Activated CD4-positive, alpha-beta memory T cell treated with anti-CD3 and anti-CD28 coated beads for 36 hours (primary cell): Measurements from ENCODE around the gene CADM2. TPM values are rescaled to one million over a fixed set of nuclear protein-coding genes. Genes with fewer than 3 reads are reported as not detected.

ENCODE experiments used
- CTCF ChIA-PET: fragments of 350-600 bp; sonication (Branson Sonifier 250); formaldehyde crosslinking; loops from one replicate; lab custom pipeline; 2021; ENCODE audit warnings: antibody characterized with exemption, inconsistent platforms; lab: Charles Lee
- POLR2A ChIA-PET: fragments of 350-600 bp; sonication (Branson Sonifier 250); formaldehyde crosslinking; loops from one replicate; lab custom pipeline; 2021; ENCODE audit warnings: antibody characterized with exemption; lab: Charles Lee
- DNase-seq: peaks from one replicate; pipeline ENCODE4 v3.0.0-alpha.2; 2020
- H3K27ac Mint-ChIP-seq: one replicate; pipeline ENCODE4 v1.8.0; 2021; ENCODE audit warnings: mixed read lengths
- H3K27me3 Mint-ChIP-seq: one replicate; pipeline ENCODE4 v1.8.0; 2021; ENCODE audit warnings: mixed read lengths
- H3K36me3 Mint-ChIP-seq: one replicate; pipeline ENCODE4 v1.8.0; 2021; ENCODE audit warnings: mixed read lengths
- H3K4me1 Mint-ChIP-seq: one replicate; pipeline ENCODE4 v1.8.0; 2021; ENCODE audit warnings: low read depth, mixed read lengths
- H3K4me3 Mint-ChIP-seq: one replicate; pipeline ENCODE4 v1.8.0; 2021; ENCODE audit warnings: mild to moderate bottlenecking, mixed read lengths
- H3K9me3 Mint-ChIP-seq: one replicate; pipeline ENCODE4 v1.8.0; 2021; ENCODE audit warnings: mixed read lengths
- intact Hi-C: fragments of 100-400 bp; cut with micrococcal nuclease; formaldehyde crosslinking; loops from one replicate; pipeline ENCODE4 v1.15.1; 2023
- total RNA-seq, 2 experiments: library from RNA; stranded (reverse); gene quantifications; one replicate each; pipeline ENCODE4 v1.2.3, GENCODE V29; 2021

Gene CADM2
- total RNA-seq, 2 experiments from 2014 or later = not detected

DNA sequence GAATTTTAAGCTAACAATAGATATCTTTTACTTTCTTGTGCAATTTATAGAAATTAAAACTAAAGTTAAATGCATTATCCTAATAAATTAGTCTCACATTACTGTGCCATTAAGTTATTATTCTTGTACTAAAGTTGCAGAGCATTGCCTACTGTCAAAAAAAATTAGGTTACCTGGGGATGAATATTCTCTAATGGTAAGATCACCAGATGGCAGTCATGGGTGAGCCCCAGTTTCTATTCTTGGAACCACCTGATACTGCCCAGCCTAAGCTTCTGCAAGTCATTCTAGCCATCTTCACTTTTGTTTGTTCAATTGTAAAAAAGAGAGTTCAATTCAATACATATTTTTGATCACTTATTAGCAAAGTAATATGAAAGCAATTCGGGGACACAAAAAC lies 213.2 kb downstream of the CADM2 start:
- CTCF ChIA-PET = no interaction called here
- Mint-ChIP-seq H3K27ac (no peak overlapping the region), H3K27me3 (no peaks in the 10 kb centered on the region), H3K4me1 (no peaks in the 10 kb centered on the region), H3K4me3 (no peak overlapping the region), H3K9me3 (peaks cover 14% of the 10 kb centered on the region), H3K36me3 (no peaks in the 10 kb centered on the region)
- DNase-seq = no peak
- POLR2A ChIA-PET = no interaction called here
- intact Hi-C loops = no loop called here

DNA sequence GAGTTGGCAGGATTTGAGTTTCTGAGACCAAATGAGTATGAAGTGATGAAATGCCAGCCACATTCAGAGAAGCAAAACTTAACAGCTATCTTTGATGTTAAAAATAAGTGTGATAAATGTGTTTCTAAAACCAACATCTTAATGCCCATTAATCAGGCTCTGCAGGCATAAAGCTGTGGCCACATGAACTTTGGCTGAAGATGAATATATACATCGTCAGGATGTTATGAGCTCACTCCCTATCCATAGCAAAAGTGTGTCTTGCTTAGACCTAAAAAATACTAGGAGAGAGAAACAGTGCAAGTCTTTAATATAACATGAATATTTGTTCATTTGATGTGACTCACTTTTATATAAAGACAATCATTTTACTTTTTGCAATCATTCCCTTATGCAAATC lies 218.0 kb downstream of the CADM2 start:
- peaks cover 15% of the 10 kb centered on the region for H3K9me3 Mint-ChIP-seq
- POLR2A ChIA-PET = no interaction called here
- intact Hi-C loops = no loop called here

DNA sequence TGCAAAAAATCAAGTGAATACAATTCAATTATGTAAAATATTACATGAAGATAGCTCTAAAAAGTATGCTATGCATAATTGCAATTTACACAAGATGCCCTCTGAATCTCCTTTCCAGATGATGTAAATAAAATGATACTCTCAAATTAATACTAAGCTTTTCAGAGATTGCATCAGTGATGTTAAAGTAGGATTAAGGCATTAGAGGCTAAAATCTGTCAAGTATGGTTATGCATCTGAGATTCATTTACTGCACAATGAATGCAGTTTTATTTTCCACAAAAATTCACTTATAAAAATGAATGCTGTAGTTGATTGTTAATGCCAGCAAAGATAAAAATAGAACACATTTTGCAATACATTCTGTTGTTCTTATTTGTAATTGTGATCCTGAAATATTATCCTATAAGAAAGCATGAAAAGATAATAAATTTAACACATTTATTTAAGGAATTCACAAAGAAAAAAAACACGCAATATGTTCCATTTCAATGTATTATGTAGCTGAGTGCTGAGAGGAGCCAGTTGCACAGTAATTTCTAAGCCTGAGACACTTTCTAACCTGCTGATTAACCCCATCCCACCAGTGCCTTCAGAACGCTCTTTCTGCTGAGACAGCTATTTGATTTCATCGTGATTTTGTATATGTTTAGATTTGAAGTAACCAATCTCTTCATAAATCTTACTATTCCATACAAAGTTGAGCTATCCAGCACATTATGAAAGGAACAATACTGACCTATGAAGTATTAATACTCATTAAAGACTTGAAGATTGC lies 224.4 kb downstream of the CADM2 start:
- POLR2A ChIA-PET = no interaction called here
- Mint-ChIP-seq H3K36me3 (no peaks in the 10 kb centered on the region), H3K27ac (no peak overlapping the region), H3K9me3 (peaks cover 4% of the 10 kb centered on the region), H3K4me3 (no peak overlapping the region), H3K27me3 (no peaks in the 10 kb centered on the region), H3K4me1 (no peaks in the 10 kb centered on the region)
- intact Hi-C loops = no loop called here
- no peak for DNase-seq
- CTCF ChIA-PET = no interaction called here

More for the DNA sequence above, 218.0 kb downstream of the CADM2 start:
- CTCF ChIA-PET = no interaction called here
- Mint-ChIP-seq H3K27ac (no peak overlapping the region), H3K36me3 (no peaks in the 10 kb centered on the region), H3K4me1 (no peaks in the 10 kb centered on the region), H3K4me3 (no peak overlapping the region), H3K27me3 (no peaks in the 10 kb centered on the region)
- DNase-seq = no peak

DNA sequence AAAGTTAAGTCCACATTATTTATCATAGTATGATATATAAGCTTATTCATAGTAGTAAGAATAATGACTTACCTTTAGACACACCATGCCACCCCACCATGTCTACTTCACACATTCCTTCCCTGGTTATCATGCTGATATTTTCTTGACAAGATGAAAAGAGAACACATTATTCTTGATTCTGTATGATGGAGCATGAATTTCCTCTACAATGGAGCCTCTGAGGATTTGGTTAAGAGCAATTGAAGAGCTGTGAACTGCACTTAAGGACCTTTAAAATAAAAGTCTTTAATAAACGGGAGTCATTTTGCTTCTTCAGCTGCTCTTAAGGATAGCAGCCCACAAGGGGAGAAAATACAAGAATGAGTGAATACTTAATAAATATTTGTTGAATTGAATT lies 226.7 kb downstream of the CADM2 start:
- POLR2A ChIA-PET = no interaction called here
- Mint-ChIP-seq H3K27me3 (no peaks in the 10 kb centered on the region), H3K36me3 (no peaks in the 10 kb centered on the region), H3K4me1 (no peaks in the 10 kb centered on the region), H3K27ac (no peak overlapping the region), H3K4me3 (no peak overlapping the region), H3K9me3 (peaks cover 2% of the 10 kb centered on the region)
- intact Hi-C loops = no loop called here
- DNase-seq = no peak
- CTCF ChIA-PET = no interaction called here

DNA sequence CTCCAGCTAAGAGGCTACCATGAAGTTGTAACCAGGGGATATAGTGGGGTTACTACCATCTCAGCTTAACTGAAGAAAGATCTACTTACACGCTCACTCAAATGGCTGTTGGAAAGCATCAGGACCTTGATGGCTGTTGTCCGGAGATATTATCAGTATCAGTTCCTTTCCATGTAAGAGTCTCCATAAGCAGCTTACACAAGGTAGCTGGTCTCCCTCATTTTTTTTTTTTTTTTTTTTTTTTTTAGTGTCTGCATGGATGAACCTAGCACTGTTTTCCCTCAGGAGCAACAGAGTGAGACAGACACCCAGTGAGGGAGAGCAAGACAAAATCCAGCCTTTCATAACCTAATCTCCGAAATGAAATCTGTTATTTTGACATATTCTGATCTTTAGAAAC lies 230.9 kb downstream of the CADM2 start:
- Mint-ChIP-seq H3K36me3 (no peaks in the 10 kb centered on the region), H3K9me3 (peaks cover 9% of the 10 kb centered on the region), H3K4me1 (no peaks in the 10 kb centered on the region), H3K27ac (no peak overlapping the region), H3K4me3 (no peak overlapping the region), H3K27me3 (no peaks in the 10 kb centered on the region)
- no peak for DNase-seq
- ChIA-PET CTCF (no interaction called here), POLR2A (no interaction called here)
- intact Hi-C loops = no loop called here

DNA sequence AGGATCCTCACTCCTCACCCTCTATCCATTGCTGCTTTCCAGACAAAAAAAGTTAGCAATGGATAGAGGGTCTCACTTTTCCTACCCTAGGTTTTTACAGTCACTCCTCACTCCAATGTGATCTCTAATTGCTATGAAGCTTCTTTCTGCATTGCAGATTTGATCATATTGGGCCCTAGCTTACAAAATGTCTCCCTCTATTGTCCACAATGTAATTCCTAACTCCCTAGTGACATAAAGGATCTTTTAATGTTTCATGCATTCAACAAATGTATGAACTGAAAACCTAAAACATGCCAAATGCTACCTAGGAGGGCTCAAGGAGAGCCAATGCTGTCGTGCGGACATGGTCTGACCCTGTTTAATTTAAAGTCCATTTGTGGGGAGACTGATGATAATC lies 234.8 kb downstream of the CADM2 start:
- Mint-ChIP-seq H3K9me3 (peaks cover 9% of the 10 kb centered on the region), H3K36me3 (no peaks in the 10 kb centered on the region), H3K4me3 (no peak overlapping the region), H3K27me3 (no peaks in the 10 kb centered on the region), H3K27ac (no peak overlapping the region), H3K4me1 (no peaks in the 10 kb centered on the region)
- no peak for DNase-seq
- ChIA-PET POLR2A (no interaction called here), CTCF (no interaction called here)
- intact Hi-C loops = no loop called here

DNA sequence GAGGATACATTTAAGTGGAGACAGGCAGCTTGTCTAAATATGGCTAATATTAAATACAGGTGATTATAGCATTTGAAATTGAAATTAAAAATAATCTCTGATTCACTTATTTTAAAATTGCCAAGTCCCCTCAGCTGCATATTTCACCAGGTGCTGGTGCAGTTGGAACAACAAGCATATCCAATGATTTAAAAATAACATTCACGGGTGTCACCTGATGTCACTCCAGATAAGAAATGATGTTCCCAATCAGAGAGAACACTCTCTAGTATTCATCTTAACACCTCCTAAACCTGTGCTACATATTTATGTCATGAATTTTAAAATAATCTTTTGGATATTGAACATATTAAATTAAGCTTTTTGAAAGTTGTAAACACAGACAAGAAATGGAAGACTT lies 249.9 kb downstream of the CADM2 start:
- Mint-ChIP-seq H3K27me3 (no peaks in the 10 kb centered on the region), H3K9me3 (peaks cover 15% of the 10 kb centered on the region), H3K36me3 (no peaks in the 10 kb centered on the region), H3K4me1 (no peaks in the 10 kb centered on the region), H3K4me3 (no peak overlapping the region), H3K27ac (no peak overlapping the region)
- POLR2A ChIA-PET = no interaction called here
- no peak for DNase-seq
- CTCF ChIA-PET = no interaction called here
- intact Hi-C loops = no loop called here

DNA sequence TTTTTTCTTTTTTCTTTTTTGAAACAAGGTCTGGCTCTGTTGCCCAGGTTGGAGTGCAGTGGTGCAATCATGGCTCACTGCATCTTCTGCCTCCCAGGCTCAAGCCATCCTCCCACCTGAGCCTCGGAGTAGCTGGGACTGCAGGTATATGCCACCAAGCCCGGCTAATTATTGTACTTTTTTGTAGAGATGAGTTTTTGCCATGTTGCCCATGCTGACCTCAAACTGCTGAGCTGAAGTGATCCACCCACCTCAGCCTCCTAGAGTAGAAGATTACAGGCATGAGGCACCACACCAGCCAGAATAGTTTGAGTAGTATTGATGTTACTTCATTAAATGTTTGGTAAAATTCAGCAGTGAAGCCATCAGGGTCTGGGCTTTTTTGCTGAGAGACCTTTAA lies 251.8 kb downstream of the CADM2 start:
- no peak for DNase-seq
- no peaks in the 10 kb centered on the region for H3K4me1 Mint-ChIP-seq
- no peak overlapping the region for H3K4me3 Mint-ChIP-seq
- CTCF ChIA-PET = no interaction called here
- no peaks in the 10 kb centered on the region for H3K27me3 Mint-ChIP-seq
- no peaks in the 10 kb centered on the region for H3K36me3 Mint-ChIP-seq
- no peak overlapping the region for H3K27ac Mint-ChIP-seq
- intact Hi-C loops = no loop called here
- POLR2A ChIA-PET = no interaction called here
- peaks cover 21% of the 10 kb centered on the region for H3K9me3 Mint-ChIP-seq

DNA sequence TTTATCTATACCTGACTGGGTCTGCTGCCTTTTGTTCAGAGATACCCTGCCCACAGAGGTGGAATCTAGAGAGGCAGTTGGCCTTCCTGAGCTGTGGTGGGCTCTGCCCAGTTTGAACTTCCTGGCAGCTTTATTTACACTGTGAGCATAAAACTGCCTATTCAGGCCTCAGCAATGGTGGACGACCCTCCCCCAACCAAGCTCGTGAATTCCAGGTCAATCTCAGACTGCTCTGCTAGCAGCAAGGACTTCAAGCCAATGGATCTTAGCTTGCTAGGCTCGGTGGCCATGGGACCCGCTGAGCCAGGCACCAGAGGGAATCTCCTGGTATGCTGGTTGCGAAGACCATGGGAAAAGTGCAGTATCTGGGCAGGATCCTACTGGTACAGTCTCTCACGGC lies 270.2 kb downstream of the CADM2 start:
- H3K27me3 Mint-ChIP-seq = no peaks in the 10 kb centered on the region
- no peak for DNase-seq
- no peak overlapping the region for H3K27ac Mint-ChIP-seq
- POLR2A ChIA-PET = no interaction called here
- CTCF ChIA-PET = no interaction called here
- no peaks in the 10 kb centered on the region for H3K4me1 Mint-ChIP-seq
- peaks cover 39% of the 10 kb centered on the region for H3K9me3 Mint-ChIP-seq
- no peaks in the 10 kb centered on the region for H3K36me3 Mint-ChIP-seq
- intact Hi-C loops = no loop called here
- H3K4me3 Mint-ChIP-seq = no peak overlapping the region

DNA sequence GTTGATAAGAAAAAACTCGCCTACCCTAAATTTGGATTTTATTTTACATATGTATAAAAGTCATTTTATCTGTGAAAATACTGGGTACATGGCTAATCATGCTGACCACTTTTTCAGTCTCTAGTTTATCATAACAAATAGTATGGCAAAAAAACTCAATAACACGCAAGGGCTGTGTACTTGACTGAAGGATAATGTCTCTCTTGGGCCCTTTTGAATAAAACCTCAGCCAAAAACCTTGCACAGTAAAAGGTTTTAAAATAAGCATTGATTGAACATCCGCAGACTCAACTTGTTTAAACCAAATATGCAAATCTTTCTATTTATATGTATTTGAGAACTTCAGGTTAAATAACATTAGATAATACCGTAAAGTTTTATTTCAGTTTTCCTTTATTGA lies 285.3 kb downstream of the CADM2 start:
- ChIA-PET CTCF (no interaction called here), POLR2A (no interaction called here)
- Mint-ChIP-seq H3K36me3 (no peaks in the 10 kb centered on the region), H3K27ac (no peak overlapping the region), H3K4me3 (no peak overlapping the region), H3K27me3 (no peaks in the 10 kb centered on the region), H3K4me1 (no peaks in the 10 kb centered on the region), H3K9me3 (peaks cover 3% of the 10 kb centered on the region)
- intact Hi-C loops = no loop called here
- no peak for DNase-seq

DNA sequence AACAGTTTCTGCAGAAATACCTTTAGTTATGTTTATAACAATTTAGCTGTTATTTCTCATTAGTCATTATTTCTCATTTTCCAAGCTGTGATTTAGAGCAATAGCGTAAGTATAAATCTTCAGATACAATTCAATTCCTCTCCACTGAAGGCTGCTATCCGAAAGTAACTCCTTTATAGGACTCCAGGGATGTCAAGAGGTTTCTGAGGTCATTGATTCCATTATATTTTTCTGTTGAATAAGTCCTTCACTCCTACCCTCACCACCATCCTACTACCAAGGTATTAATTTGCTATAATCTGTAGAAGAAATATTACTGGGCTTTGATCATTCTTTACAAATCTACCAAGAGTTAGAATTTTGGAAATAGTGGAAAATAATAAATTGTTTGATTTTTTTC lies 285.7 kb downstream of the CADM2 start:
- intact Hi-C loops = no loop called here
- Mint-ChIP-seq H3K4me1 (no peaks in the 10 kb centered on the region), H3K9me3 (peaks cover 3% of the 10 kb centered on the region), H3K27ac (no peak overlapping the region), H3K36me3 (no peaks in the 10 kb centered on the region), H3K27me3 (no peaks in the 10 kb centered on the region), H3K4me3 (no peak overlapping the region)
- ChIA-PET POLR2A (no interaction called here), CTCF (no interaction called here)
- no peak for DNase-seq

DNA sequence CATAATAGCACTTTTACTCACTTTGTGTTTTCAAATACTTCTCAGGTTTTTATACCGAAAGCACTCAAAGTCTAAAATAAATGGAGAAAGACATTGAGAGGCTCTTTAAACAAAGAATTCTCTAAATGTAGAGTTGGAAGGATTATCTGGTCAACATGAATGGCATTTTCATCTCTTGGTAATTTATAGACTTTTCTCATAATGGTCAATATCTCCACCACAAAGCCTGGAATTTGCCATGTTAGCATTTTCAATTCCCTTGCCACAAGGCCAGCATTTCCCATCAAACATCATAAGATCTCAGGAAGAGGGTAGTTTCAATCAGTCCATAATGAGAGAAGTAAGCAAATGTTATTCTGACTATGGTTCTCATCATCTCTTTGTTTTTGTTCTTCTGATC lies 293.0 kb downstream of the CADM2 start:
- CTCF ChIA-PET = no interaction called here
- POLR2A ChIA-PET = no interaction called here
- Mint-ChIP-seq H3K27ac (no peak overlapping the region), H3K9me3 (peaks cover 12% of the 10 kb centered on the region), H3K36me3 (no peaks in the 10 kb centered on the region), H3K27me3 (no peaks in the 10 kb centered on the region), H3K4me1 (no peaks in the 10 kb centered on the region), H3K4me3 (no peak overlapping the region)
- intact Hi-C loops = no loop called here
- no peak for DNase-seq

DNA sequence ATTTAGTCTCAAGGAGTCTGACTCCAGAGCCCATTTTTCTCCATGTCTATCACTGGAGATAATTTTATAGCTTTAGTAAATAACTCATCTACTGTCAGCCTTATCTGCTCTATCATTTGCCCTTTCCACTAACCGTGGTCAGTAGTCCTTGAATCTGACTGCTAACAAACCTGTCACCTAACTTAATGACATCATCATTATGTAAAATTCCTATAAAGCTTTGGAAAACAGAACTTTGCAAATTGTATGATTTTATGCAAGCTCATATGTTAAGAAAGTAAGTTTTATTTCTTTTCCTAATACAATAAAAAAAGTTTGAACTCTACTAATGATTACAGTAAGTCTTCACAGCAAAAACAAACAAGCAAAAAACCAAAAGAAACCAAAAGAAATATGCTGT lies 293.9 kb downstream of the CADM2 start:
- H3K27ac Mint-ChIP-seq = no peak overlapping the region
- no peaks in the 10 kb centered on the region for H3K36me3 Mint-ChIP-seq
- H3K9me3 Mint-ChIP-seq = peaks cover 12% of the 10 kb centered on the region
- intact Hi-C loops = no loop called here
- no peak for DNase-seq
- POLR2A ChIA-PET = no interaction called here
- no peak overlapping the region for H3K4me3 Mint-ChIP-seq
- H3K4me1 Mint-ChIP-seq = no peaks in the 10 kb centered on the region
- H3K27me3 Mint-ChIP-seq = no peaks in the 10 kb centered on the region
- CTCF ChIA-PET = no interaction called here
